ENCODE data around the gene RAD51D.

DNA sequence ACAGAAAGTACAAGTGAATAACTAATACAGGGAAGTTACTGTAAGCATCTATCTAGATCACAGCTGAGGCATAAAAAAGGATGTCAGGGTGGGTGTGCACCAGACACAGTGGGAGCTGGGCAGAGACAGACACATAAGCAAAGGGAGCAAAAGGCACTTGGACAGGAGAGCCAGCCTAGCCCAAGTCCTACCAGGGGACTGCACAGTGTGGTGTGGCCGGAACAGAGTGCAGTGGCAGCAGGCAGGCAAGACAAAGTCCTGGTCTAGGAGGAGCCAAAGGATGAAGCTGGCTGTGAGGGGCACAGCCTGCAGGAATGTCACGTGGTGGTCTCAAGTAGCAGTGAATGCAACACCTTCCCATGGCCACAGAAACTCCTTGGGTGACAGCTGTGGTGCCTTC, 21.9 kb downstream of the RAD51D start:
- TF ChIP-seq ZBTB8A (tag by site-specific recombination; IDR thresholded peaks at IDR 0.05) (no peak), ZNF660 (tag by site-specific recombination; IDR thresholded peaks at IDR 0.05) (no peak), HOXC10 (CRISPR knock-in tag; IDR thresholded peaks at IDR 0.05) (no peak), HOXD13 (CRISPR knock-in tag; IDR thresholded peaks at IDR 0.05; ENCODE audit: borderline replicate concordance) (no peak), ZNF76 (tag by site-specific recombination; IDR thresholded peaks at IDR 0.05; ENCODE audit: borderline replicate concordance, low read depth) (no peak), KLF1 (tag by site-specific recombination; IDR thresholded peaks at IDR 0.05) (no peak)
- TF ChIP-seq, protein P1, sequence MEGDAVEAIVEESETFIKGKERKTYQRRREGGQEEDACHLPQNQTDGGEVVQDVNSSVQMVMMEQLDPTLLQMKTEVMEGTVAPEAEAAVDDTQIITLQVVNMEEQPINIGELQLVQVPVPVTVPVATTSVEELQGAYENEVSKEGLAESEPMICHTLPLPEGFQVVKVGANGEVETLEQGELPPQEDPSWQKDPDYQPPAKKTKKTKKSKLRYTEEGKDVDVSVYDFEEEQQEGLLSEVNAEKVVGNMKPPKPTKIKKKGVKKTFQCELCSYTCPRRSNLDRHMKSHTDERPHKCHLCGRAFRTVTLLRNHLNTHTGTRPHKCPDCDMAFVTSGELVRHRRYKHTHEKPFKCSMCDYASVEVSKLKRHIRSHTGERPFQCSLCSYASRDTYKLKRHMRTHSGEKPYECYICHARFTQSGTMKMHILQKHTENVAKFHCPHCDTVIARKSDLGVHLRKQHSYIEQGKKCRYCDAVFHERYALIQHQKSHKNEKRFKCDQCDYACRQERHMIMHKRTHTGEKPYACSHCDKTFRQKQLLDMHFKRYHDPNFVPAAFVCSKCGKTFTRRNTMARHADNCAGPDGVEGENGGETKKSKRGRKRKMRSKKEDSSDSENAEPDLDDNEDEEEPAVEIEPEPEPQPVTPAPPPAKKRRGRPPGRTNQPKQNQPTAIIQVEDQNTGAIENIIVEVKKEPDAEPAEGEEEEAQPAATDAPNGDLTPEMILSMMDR (tag by site-specific recombination; IDR thresholded peaks at IDR 0.05) = no peak
